Subcutaneous abdominal adipose tissue (tissue), 5 donors: Measurements from ENCODE around the gene NID1.
"Not testable (repeated sequence)": the region's sequence is repeated elsewhere in the genome, so short reads cannot be mapped to it uniquely, and the experiment has no call there.

Experiments used
- H3K27ac ChIP-seq: one replicate; pipeline ENCODE4 v1.7.0; 2013; ENCODE audit warnings: low read depth, mild to moderate bottlenecking, inconsistent platforms, low read length, moderate library complexity
- H3K27me3 ChIP-seq, 5 donors: one replicate each; pipeline ENCODE4 v1.7.0; 2013; ENCODE audit warnings: low read length in 5 of 5, inconsistent platforms in 1 of 5; ENCODE audit not compliant: control insufficient read depth in 5 of 5, insufficient read depth in 4 of 5
- H3K36me3 ChIP-seq, 5 donors: one replicate each; pipeline ENCODE4 v1.7.0; 2013; ENCODE audit warnings: low read length in 5 of 5; ENCODE audit not compliant: control insufficient read depth in 5 of 5, insufficient read depth in 5 of 5
- H3K4me1 ChIP-seq, 5 donors: one replicate each; pipeline ENCODE4 v1.7.0; 2013; ENCODE audit warnings: low read length in 5 of 5, mild to moderate bottlenecking in 3 of 5, moderate library complexity in 1 of 5; ENCODE audit not compliant: control insufficient read depth in 5 of 5, insufficient read depth in 5 of 5
- H3K4me3 ChIP-seq, 5 donors: one replicate each; pipeline ENCODE4 v1.7.0; 2013; ENCODE audit warnings: low read length in 5 of 5, low read depth in 1 of 5
- H3K9ac ChIP-seq, 5 donors: one replicate each; pipeline ENCODE4 v1.7.0; 2013; ENCODE audit warnings: low read length in 5 of 5, mild to moderate bottlenecking in 4 of 5, moderate library complexity in 3 of 5
- H3K9me3 ChIP-seq, 5 donors: one replicate each; pipeline ENCODE4 v1.7.0; 2013; ENCODE audit warnings: low read length in 5 of 5; ENCODE audit not compliant: control insufficient read depth in 5 of 5
- donor health status: healthy.
- donor health status: healthy.
- donor health status: healthy.
- donor health status: healthy.
- donor health status: healthy.

The NID1 gene

DNA sequence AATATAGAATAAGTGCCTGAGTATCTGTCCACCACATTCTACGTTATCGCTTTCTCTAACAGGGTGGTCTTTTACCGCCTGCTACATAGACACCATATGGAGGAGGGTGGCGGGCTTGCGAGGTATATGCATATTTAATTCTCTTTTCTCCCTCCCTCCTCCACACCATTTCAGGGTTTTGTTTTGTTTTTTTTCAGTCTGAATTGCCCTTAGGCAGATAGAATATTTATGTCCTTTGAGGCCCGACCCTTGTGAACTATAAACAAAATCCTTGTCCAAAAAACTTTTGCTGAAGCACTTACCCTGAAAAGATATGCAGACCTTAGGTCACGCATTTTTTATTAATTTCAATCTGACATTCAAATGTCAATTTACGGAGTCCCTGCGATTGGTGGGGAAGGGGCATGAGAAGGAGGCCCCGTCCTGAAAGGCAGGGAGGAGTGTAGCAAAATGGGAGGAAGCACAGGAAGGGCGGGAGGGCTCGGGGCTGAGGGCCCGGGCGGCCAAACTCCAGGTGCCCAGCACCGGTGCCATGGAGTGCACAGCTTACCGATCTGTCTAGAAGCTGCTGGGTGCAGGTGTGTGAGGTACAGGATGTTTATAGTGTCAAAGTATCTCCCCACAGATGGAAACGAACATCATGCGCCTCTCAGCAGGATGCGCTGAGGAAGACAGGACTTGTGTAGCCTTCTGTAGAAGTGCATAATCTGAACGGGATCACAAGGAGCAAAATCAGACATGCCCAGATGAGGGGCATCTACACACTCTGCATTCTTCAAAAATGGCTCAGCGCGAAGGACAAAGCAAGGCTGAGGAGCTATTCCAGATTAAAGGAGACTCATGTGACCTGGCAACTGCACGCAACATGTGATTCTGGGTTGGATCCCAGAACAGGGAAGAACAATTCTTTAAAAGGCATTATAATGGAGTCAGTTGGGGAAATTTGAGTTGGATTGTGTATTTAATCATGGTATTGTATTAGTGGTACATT is 129.4 kb downstream of the NID1 start:
- H3K9ac ChIP-seq = no peak overlapping the region
- H3K4me3 ChIP-seq = peak overlapping the region in 1 of 5 donors; percentile 8
- no peak overlapping the region for H3K27ac ChIP-seq
- no peaks in the 10 kb centered on the region for H3K9me3 ChIP-seq
- no peaks in the 10 kb centered on the region for H3K27me3 ChIP-seq
- H3K36me3 ChIP-seq = no peaks in the 10 kb centered on the region
- H3K4me1 ChIP-seq = peaks cover 11 to 59% (median 37%) of the 10 kb centered on the region in 5 donors

DNA sequence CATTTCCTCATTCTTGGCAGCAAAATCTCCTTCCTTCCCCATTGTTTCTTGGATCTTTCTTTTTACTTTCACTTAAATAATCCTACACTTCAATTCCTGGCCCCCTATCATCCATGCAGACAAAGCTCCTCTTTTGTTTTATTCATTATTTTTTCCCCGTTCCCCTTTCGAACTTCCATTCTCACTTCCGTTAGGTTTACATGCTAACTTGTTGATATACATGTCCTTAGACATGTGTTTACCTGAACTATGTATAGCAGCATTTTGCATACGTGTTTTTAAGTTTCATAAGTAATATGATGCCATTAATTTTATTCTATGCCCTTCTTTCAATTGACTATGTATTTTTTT is 131.1 kb downstream of the NID1 start:
- no peaks in the 10 kb centered on the region for H3K27me3 ChIP-seq
- H3K9me3 ChIP-seq = no peaks in the 10 kb centered on the region
- H3K4me1 ChIP-seq = peaks cover 9 to 41% (median 22%) of the 10 kb centered on the region in 5 donors
- no peaks in the 10 kb centered on the region for H3K36me3 ChIP-seq
- H3K9ac ChIP-seq = no peak overlapping the region
- peak overlapping the region; percentile 30 for H3K27ac ChIP-seq
- no peak overlapping the region for H3K4me3 ChIP-seq

DNA sequence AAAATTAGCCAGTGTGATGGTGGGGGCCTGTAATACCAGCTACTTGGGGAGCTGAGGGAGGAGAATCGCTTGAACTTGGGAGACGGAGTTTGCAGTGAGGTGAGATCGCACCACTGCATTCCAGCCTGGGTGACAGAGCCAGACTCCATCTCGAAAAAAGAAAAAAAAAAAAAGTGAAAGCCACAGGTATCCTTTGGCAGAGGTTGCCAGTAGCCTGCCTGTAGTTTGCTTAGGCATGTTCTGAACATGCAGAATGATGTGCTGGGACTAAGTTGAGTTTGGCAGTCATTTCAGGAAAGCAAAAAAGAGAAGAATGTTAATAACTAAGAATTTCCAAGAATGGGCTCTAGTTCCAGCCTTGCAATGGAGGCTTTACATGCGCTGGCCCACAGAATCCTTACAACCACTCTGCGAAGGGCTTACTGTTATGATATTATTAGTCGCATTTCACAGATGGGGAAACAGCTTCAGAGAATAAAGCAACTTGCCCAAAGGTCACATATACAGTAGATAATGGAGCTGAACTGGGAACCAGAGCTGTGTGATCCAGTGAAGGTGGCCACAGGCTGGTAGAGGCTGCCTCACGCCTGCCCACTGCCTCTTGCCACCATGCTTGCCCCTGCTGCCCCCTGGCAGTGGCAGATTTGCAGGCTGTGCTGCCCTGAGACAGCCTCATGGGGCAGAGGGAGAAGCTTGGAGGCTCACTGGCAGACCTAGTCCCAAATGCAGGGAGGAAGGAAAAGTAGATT is 131.7 kb downstream of the NID1 start:
- no peaks in the 10 kb centered on the region for H3K36me3 ChIP-seq
- no peaks in the 10 kb centered on the region for H3K27me3 ChIP-seq
- H3K9me3 ChIP-seq = no peaks in the 10 kb centered on the region
- H3K27ac ChIP-seq = peak overlapping the region; percentile 30
- no peak overlapping the region for H3K4me3 ChIP-seq
- peaks cover 6 to 36% (median 22%) of the 10 kb centered on the region in 5 donors for H3K4me1 ChIP-seq
- H3K9ac ChIP-seq = no peak overlapping the region

DNA sequence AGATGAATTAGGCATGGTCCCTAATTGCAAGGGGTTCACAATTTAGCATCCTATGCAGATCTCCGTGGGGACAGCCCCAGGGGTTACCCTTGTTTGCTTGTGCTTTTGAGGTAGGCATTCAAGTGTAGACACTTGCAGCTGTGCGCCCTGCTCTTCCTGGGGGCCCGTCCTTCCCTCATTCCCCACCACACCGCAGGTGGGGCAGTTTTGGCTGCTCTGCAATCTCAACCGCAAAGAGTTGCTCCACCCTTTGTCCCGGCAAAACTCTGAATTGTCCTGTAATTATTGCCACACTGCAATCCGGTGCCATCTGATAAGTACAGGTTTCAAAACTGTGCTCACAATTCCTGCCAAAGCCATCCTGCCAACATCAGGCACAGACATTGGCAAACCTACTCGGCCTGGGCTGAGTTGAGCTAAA is 132.8 kb downstream of the NID1 start:
- H3K9ac ChIP-seq = no peak overlapping the region
- no peak overlapping the region for H3K4me3 ChIP-seq
- H3K27ac ChIP-seq = no peak overlapping the region
- peaks cover 6 to 29% (median 22%) of the 10 kb centered on the region in 5 donors for H3K4me1 ChIP-seq
- no peaks in the 10 kb centered on the region for H3K36me3 ChIP-seq
- no peaks in the 10 kb centered on the region for H3K27me3 ChIP-seq
- no peaks in the 10 kb centered on the region for H3K9me3 ChIP-seq

DNA sequence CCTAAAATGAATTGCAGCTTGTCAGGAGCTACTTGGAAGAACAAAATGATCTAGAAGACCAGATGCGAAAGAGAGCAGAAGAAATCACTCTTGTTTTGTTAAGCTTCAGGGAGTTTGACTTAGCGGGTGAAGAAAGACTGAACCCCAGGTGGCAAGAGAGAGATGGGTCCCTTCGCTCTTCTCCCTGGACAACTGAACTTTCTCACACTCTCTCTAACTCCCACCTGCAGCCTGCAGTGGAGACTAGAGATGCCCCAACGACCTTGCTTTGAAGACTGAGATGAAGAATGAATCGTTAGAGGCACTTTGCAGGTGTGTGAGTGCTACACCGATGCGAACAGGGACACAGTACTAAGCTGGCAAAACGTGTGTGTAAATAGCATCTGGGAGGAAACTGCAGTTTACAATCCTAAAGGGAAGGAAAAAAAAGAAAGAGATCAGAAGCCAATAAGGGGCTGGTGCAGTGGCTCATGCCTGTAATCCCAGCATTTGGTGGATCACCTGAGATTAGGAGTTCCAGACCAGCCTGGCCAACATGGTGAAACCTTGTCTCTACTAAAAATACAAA is 133.6 kb downstream of the NID1 start:
- H3K4me1 ChIP-seq = peaks cover 6 to 25% (median 19%) of the 10 kb centered on the region in 5 donors
- no peak overlapping the region for H3K9ac ChIP-seq
- no peak overlapping the region for H3K4me3 ChIP-seq
- no peaks in the 10 kb centered on the region for H3K36me3 ChIP-seq
- H3K27me3 ChIP-seq = no peaks in the 10 kb centered on the region
- no peaks in the 10 kb centered on the region for H3K9me3 ChIP-seq
- no peak overlapping the region for H3K27ac ChIP-seq

DNA sequence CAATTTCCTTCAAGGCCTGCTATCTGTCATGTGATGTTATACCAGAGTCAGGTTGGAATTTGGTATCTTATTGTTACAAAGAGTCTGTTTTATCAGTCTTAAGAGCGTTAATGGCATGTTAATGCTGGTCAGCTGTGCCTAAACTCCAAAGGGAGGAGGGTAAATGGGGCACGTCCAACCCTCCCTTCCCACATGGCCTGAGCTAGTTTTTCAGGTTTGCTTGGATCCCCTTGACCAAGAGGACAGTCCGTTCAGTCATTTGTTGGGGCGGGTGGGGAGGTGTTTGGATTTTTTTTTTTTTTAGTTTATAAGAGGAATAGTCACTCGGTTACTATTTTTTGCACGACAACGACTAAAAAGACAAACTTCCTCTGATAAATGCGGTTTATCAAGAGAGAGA is 134.3 kb downstream of the NID1 start:
- Histone ChIP-seq H3K9me3 (no peaks in the 10 kb centered on the region), H3K27ac (no peak overlapping the region), H3K9ac (no peak overlapping the region), H3K36me3 (no peaks in the 10 kb centered on the region), H3K4me3 (no peak overlapping the region), H3K27me3 (no peaks in the 10 kb centered on the region), H3K4me1 (peaks cover 3 to 18% (median 12%) of the 10 kb centered on the region in 5 donors)

DNA sequence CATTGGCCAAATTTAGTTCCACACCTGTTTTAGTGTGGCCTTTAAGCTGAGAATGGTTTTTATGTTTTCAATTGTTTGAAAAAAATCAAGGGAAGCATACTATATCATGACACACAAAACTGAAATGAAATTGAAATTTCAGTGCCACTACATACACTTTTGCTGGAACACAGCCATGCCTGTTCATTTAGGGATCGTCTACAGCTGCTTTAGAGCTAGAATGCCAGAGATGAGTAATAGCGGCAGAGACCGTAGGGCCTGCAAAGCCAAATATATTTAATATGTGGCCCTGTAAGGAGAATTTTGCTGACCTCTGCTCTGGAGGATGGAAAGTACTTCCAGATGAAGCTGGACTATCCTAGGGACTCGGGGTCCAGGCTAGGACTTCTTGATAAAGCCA is 135.7 kb downstream of the NID1 start:
- no peaks in the 10 kb centered on the region for H3K27me3 ChIP-seq
- H3K27ac ChIP-seq = no peak overlapping the region
- no peak overlapping the region for H3K9ac ChIP-seq
- H3K4me1 ChIP-seq = peaks cover 3 to 13% (median 8%) of the 10 kb centered on the region in 5 donors
- no peaks in the 10 kb centered on the region for H3K36me3 ChIP-seq
- H3K9me3 ChIP-seq = no peaks in the 10 kb centered on the region
- no peak overlapping the region for H3K4me3 ChIP-seq

DNA sequence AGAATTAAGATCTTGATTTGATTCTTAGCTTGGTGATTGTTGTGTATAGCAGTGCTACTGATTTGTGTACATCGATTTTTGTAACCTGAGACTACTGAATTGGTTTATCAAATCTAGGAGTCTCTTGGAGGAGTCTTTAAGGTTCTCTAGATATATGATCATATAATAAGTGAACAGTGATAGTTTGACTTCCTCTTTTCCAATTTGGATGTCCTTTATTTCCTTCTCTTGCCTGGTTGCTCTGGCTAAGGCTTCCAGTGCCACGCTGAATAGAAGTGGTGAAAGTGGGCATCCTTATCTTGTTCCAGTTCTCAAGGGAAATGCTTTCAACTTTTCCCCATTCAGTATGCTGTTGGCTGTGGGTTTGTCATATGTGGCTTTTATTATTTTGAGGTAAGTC is 136.7 kb downstream of the NID1 start:
- Histone ChIP-seq H3K27ac (no peak overlapping the region), H3K27me3 (no peaks in the 10 kb centered on the region), H3K36me3 (no peaks in the 10 kb centered on the region), H3K4me1 (peaks cover under 1 to 11% (median 6%) of the 10 kb centered on the region in 5 donors), H3K9me3 (no peaks in the 10 kb centered on the region), H3K9ac (no peak overlapping the region), H3K4me3 (no peak overlapping the region)

DNA sequence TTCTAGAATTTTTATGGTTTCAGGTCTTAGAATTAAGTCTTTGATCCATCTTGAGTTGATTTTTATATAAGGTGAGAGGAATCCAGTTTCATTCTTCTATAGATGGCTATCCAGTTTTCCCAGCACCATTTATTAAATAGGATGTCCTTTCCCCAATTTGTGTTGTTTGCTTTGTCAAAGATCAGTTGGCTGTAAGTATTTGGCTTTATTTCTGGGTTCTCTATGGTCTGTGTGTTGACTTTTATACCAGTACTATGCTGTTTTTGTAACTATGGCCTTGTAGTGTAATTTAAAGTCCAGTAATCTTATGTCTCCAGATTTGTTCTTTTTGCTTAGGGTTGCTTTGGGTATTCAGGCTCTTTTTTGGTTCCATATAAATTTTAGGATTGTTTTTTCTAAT is 137.3 kb downstream of the NID1 start:
- not testable (repeated sequence) for H3K9ac ChIP-seq, H3K9me3 ChIP-seq, H3K4me3 ChIP-seq, H3K27me3 ChIP-seq, H3K36me3 ChIP-seq, H3K27ac ChIP-seq, H3K4me1 ChIP-seq
